Mucosa of descending colon (tissue), 3 donors: ENCODE measurements around the gene NCOA5. TPM values are rescaled to one million over a fixed set of nuclear protein-coding genes. Genes with fewer than 3 reads are reported as not detected.
"Not testable (repeated sequence)": the region's sequence is repeated elsewhere in the genome, so short reads cannot be mapped to it uniquely, and the experiment has no call there.

ENCODE experiments used
- ATAC-seq: fragments of 200-7000 bp; cut with Tn5 transposase; one replicate; pipeline ENCODE4 v1.9.1; 2020; ENCODE audit warnings: mild to moderate bottlenecking, moderate library complexity
- DNase-seq, 3 donors: peaks; one replicate each; pipeline ENCODE4 v3.0.0-alpha.2; 2020
- H3K36me3 ChIP-seq: fragments of 200-600 bp; one replicate; pipeline ENCODE4 v1.8.0; 2021; ENCODE audit warnings: low read depth, mild to moderate bottlenecking
- H3K4me1 ChIP-seq: fragments of 200-600 bp; one replicate; pipeline ENCODE4 v1.8.0; 2021; ENCODE audit warnings: low read depth, mild to moderate bottlenecking
- H3K4me3 ChIP-seq: fragments of 200-600 bp; one replicate; pipeline ENCODE4 v1.8.0; 2021; ENCODE audit warnings: mild to moderate bottlenecking
- H3K9me3 ChIP-seq: fragments of 200-600 bp; one replicate; pipeline ENCODE4 v1.8.0; 2021; ENCODE audit warnings: mild to moderate bottlenecking
- CTCF ChIP-seq: fragments of 200-600 bp; IDR thresholded peaks from one replicate; pipeline ENCODE4 v1.8.0; 2022; ENCODE audit warnings: antibody characterized with exemption, mild to moderate bottlenecking
- intact Hi-C, 2 donors: fragments of 100-400 bp; cut with DNase I in 1 of 2; cut with micrococcal nuclease in 1 of 2; formaldehyde crosslinking; loops; one replicate each; pipeline versions ENCODE4 v1.11.0 to v1.11.1; 2022; cut with DNase I, micrococcal nuclease
- total RNA-seq, 3 donors: library from RNA; stranded (reverse); fragmentation: NEBNext Ultra II Directional in 2 of 3; extraction: Animal tissue kit (Norgen Biotek cat#: 25700) in 2 of 3; gene quantifications; one replicate each; pipeline versions ENCODE4 v1.2.1 to v1.2.4, GENCODE V29; 2021 to 2023
- donor health status: DM: no; HTN: no; CAD: no; lungs with moderate emphysema.
- donor health status: DM: no; HTN: no; CAD: no.
- donor health status: DM: no; HTN: yes; CAD: no.

NCOA5 gene
- total RNA-seq, 3 donors from 2014 or later: 23.7 to 36.6 (median 24.2) TPM

DNA sequence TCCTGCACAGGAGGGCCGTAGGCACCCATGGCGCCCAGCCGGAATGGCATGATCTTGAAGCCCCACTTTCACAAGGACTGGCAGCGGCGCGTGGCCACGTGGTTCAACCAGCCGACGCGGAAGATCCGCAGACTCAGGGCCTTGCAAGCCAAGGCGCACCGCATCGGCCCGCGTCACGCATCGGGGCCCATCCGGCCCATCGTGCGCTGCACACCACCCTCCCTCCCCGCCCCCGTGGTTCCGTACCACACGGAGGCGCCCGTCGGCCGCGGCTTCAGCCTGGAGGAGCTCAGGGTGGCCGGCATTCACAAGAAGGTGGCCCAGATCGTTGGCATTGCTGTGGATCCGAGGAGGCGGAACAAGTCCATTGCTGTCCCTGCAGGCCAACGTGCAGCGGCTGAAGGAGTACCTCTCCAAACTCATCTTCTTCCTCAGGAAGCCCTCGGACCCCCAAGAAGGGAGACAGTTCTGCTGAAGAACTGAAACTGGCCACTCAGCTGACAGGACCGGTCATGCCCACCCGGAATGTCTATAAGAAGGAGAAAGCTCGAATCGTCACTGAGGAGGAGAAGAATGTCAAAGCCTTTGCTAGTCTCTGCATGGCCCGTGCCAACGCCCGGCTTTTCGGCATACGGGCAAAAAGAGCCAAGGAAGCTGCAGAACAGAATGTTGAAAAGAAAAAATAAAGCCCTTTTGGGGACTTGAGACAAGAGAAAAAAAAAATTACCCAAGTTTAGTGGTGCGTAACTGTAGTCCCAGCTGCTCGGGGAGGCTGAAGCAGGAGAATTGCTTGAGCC is 9.9 kb upstream of the NCOA5 start:
- intact Hi-C loops: no loop called here
- Histone ChIP-seq H3K9me3 (no peaks in the 10 kb centered on the region), H3K4me3 (no peak overlapping the region), H3K36me3 (no peaks in the 10 kb centered on the region), H3K4me1 (no peaks in the 10 kb centered on the region)
- peak in 2 of 3 donors; percentile 16 to 63 for DNase-seq
- ATAC-seq: peak; percentile 50
- TF ChIP-seq CTCF: no peak

DNA sequence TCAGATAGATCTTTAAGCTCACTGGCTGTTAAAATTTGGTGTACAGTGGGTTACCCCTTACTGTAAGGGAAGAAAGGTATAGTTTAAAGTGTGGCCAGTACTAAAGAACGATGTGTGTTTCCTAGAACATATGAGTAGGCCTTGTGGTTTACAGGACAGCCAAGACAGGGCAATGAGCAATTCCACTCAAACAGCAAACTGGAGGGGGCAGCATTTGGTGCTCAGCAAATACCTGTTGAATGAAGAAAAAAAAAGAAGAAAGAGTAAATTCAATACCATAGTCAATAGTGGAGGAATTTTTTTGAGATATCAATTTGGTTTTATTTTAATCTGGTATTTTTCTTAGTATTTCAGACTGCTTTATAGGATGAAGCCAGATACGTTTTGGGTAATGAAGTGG is 3.8 kb upstream of the NCOA5 start:
- H3K4me3 ChIP-seq: no peak overlapping the region
- TF ChIP-seq CTCF: no peak
- no peaks in the 10 kb centered on the region for H3K36me3 ChIP-seq
- ATAC-seq (no peak), DNase-seq (no peak)
- peaks cover 9% of the 10 kb centered on the region for H3K4me1 ChIP-seq
- intact Hi-C loops: no loop called here
- no peaks in the 10 kb centered on the region for H3K9me3 ChIP-seq

GRCh38 chr20:46091622-46092535 is 2.1 kb upstream of the NCOA5 start:
- DNase-seq, intact Hi-C loops, H3K4me3 ChIP-seq, H3K9me3 ChIP-seq, ATAC-seq, H3K36me3 ChIP-seq: not testable (repeated sequence)
- peaks cover 20% of the 10 kb centered on the region for H3K4me1 ChIP-seq

DNA sequence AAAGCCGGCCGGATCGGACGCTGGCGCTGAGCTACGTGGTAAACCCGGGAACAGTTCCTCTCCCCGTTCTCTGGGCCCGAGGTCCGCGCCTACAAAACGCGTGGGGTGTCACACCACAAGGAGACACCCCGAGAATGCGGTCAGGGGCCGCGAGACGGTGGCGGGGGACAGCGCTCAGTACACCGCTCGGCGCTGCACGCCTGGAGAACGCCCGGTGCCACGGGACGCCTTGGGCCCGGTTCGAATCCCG is 670 bp downstream of the NCOA5 start:
- DNase-seq (no peak), ATAC-seq (peak; percentile 60)
- Histone ChIP-seq H3K9me3 (no peaks in the 10 kb centered on the region), H3K4me3 (peak overlapping the region; percentile 63), H3K36me3 (no peaks in the 10 kb centered on the region), H3K4me1 (peaks cover 43% of the 10 kb centered on the region)
- no peak for TF ChIP-seq CTCF
- intact Hi-C loops: no loop called here

- Histone ChIP-seq H3K9me3 (no peaks in the 10 kb centered on the region), H3K36me3 (no peaks in the 10 kb centered on the region), H3K4me3 (peak overlapping the region; percentile 63), H3K4me1 (peaks cover 45% of the 10 kb centered on the region)
- DNase-seq: no peak
- ATAC-seq: no peak
- intact Hi-C loops: no loop called here
- no peak for TF ChIP-seq CTCF
These were observed 1.2 kb downstream of the NCOA5 start for GRCh38 chr20:46088409-46089166.
